GM19395 (cell line): ENCODE results near the gene SEMA5B.

Experiments used
- ATAC-seq: cut with Tn5 transposase; IDR thresholded peaks from one replicate; pipeline ENCODE4 v1.9.1; 2021; ENCODE audit warnings: mild to moderate bottlenecking, moderate library complexity; ENCODE audit not compliant: unreplicated experiment

Gene SEMA5B

GRCh38 chr3:122952520-122952919 lies 75.0 kb downstream of the SEMA5B start:
- no peak for ATAC-seq

GRCh38 chr3:122948408-122948807 lies 79.2 kb downstream of the SEMA5B start:
- ATAC-seq, result no peak

- no peak for ATAC-seq
These were observed 79.8 kb downstream of the SEMA5B start for GRCh38 chr3:122947738-122948137.

GRCh38 chr3:122947196-122947595 lies 80.4 kb downstream of the SEMA5B start:
- no peak for ATAC-seq

- no peak for ATAC-seq
These were observed 81.4 kb downstream of the SEMA5B start for GRCh38 chr3:122946185-122946584.

GRCh38 chr3:122945230-122945629 lies 82.3 kb downstream of the SEMA5B start:
- ATAC-seq, result no peak

- no peak for ATAC-seq
These were observed 82.8 kb downstream of the SEMA5B start for GRCh38 chr3:122944671-122945161.

- ATAC-seq, result no peak
These were observed 83.8 kb downstream of the SEMA5B start for GRCh38 chr3:122943828-122944190.

- no peak for ATAC-seq
These were observed 84.4 kb downstream of the SEMA5B start for GRCh38 chr3:122942937-122943827.

- no peak for ATAC-seq
These were observed 85.3 kb downstream of the SEMA5B start for GRCh38 chr3:122942239-122942638.

- no peak for ATAC-seq
These were observed 86.0 kb downstream of the SEMA5B start for GRCh38 chr3:122941228-122942206.

- no peak for ATAC-seq
These were observed 86.9 kb downstream of the SEMA5B start for GRCh38 chr3:122940628-122941086.

- no peak for ATAC-seq
These were observed 88.7 kb downstream of the SEMA5B start for GRCh38 chr3:122938783-122939425.

- no peak for ATAC-seq
These were observed 89.8 kb downstream of the SEMA5B start for GRCh38 chr3:122937745-122938144.

- ATAC-seq, result no peak
These were observed 90.6 kb downstream of the SEMA5B start for GRCh38 chr3:122936986-122937385.

- no peak for ATAC-seq
These were observed 91.2 kb downstream of the SEMA5B start for GRCh38 chr3:122936335-122936734.

GRCh38 chr3:122934251-122934650 lies 93.3 kb downstream of the SEMA5B start:
- ATAC-seq, result no peak

GRCh38 chr3:122932251-122932967 lies 95.2 kb downstream of the SEMA5B start:
- no peak for ATAC-seq

GRCh38 chr3:122931636-122932035 lies 95.9 kb downstream of the SEMA5B start:
- ATAC-seq, result no peak
